ENCODE measurements around the gene ZNF507.

DNA sequence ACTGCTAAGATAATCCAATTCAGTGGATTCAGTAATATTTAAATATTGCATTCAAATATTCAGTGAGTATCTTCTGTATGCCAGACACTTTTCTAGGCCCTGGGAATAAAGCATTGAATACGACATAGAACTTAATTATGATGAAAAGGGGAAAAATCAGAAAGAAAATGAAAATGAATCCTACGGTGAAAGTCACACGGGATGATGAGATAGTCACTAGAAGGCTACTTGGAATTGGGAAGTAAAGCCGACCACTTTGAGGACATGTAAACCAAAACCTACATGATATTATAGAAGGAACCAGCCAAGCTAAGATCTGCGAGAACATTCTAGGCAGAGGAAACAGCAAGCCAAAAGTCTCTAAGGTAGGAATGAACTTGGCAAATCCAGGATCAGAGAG lies 70.3 kb downstream of the ZNF507 start:
- TF ChIP-seq, protein P1, sequence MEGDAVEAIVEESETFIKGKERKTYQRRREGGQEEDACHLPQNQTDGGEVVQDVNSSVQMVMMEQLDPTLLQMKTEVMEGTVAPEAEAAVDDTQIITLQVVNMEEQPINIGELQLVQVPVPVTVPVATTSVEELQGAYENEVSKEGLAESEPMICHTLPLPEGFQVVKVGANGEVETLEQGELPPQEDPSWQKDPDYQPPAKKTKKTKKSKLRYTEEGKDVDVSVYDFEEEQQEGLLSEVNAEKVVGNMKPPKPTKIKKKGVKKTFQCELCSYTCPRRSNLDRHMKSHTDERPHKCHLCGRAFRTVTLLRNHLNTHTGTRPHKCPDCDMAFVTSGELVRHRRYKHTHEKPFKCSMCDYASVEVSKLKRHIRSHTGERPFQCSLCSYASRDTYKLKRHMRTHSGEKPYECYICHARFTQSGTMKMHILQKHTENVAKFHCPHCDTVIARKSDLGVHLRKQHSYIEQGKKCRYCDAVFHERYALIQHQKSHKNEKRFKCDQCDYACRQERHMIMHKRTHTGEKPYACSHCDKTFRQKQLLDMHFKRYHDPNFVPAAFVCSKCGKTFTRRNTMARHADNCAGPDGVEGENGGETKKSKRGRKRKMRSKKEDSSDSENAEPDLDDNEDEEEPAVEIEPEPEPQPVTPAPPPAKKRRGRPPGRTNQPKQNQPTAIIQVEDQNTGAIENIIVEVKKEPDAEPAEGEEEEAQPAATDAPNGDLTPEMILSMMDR (IDR thresholded peaks at IDR 0.05; ENCODE audit: low read depth, low read length) = no peak
- TF ChIP-seq MYC (IDR thresholded peaks at IDR 0.05; ENCODE audit: low read depth, low read length) = no peak

Data from NB4 (cell line).